HFFc6 (cell line): ENCODE data around the gene SDCCAG8. TPM values are rescaled to one million over a fixed set of nuclear protein-coding genes. Genes with fewer than 3 reads are reported as not detected.

Source experiments
- DNase-seq: peaks from one replicate; pipeline ENCODE4 v3.0.0-alpha.2; 2018
- H3K27ac Mint-ChIP-seq: 2 replicates; pipeline ENCODE4 v1.8.0; 2020; ENCODE audit warnings: mild to moderate bottlenecking, mixed read lengths
- H3K27me3 Mint-ChIP-seq: 2 replicates; pipeline ENCODE4 v1.8.0; 2021; ENCODE audit warnings: mild to moderate bottlenecking, moderate library complexity, mixed read lengths; ENCODE audit not compliant: insufficient read depth
- H3K36me3 Mint-ChIP-seq: 2 replicates; pipeline ENCODE4 v1.8.0; 2021; ENCODE audit warnings: low read depth, mixed read lengths
- H3K4me1 Mint-ChIP-seq: 2 replicates; pipeline ENCODE4 v1.8.0; 2020; ENCODE audit warnings: low read depth, mixed read lengths
- H3K4me3 Mint-ChIP-seq: 2 replicates; pipeline ENCODE4 v1.8.0; 2020; ENCODE audit warnings: mild to moderate bottlenecking, moderate library complexity, mixed read lengths
- H3K9me3 Mint-ChIP-seq: 2 replicates; pipeline ENCODE4 v1.8.0; 2020; ENCODE audit warnings: mild to moderate bottlenecking, mixed read lengths
- CTCF ChIP-seq: fragments of 200-600 bp; sonication (generic); IDR thresholded peaks from 2 replicates; pipeline ENCODE4 v1.5.0; 2021; ENCODE audit warnings: antibody characterized with exemption, mild to moderate bottlenecking
- total RNA-seq, 6 experiments: library from RNA; stranded (reverse); fragmentation: NEBNext Ultra II Directional; extraction: Animal tissue kit (Norgen Biotek cat#: 25700); gene quantifications; 2 replicates in 1 of 6; 3 replicates in 5 of 6; pipeline ENCODE4 v1.2.3, GENCODE V29; 2021

SDCCAG8 gene
- total RNA-seq, 6 experiments from 2014 or later, result 22.3 to 31.2 (median 26.1) TPM

- Mint-ChIP-seq H3K4me3 (no peak overlapping the region), H3K4me1 (peaks cover 29% of the 10 kb centered on the region), H3K9me3 (no peaks in the 10 kb centered on the region)
Observed at GRCh38 chr1:243477731-243478290, 222.0 kb downstream of the SDCCAG8 start.

DNA sequence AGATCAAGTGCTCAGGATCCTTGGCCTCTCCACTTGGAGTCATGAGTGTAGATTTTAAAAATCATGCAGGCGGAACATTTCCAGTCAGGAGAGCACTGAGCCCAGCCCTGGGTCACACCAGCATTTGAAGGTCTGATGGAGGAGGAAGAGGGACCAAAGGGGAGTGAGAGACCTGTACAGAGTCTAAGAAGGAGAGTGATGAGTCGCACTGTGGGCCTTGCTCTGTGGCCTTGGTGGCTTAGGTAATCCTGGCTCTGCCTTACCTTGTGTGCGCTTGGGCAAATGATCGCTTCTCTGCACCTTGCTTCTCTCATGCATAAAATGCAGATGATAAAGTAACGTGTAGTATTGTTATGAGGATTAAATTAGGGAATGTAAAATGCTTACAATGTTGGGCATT is 225.3 kb downstream of the SDCCAG8 start:
- Mint-ChIP-seq H3K36me3 (no peaks in the 10 kb centered on the region), H3K4me3 (no peak overlapping the region; the same call in 1 of the 2 replicates), H3K27ac (peak overlapping the region; percentile 24; the same call in 1 of the 2 replicates), H3K4me1 (peaks cover 24% of the 10 kb centered on the region), H3K27me3 (peaks cover 3% of the 10 kb centered on the region; the same call in 1 of the 2 replicates), H3K9me3 (no peaks in the 10 kb centered on the region)
- DNase-seq, result no peak
- TF ChIP-seq CTCF, result no peak

More at GRCh38 chr1:243477731-243478290, 222.0 kb downstream of the SDCCAG8 start:
- no peaks in the 10 kb centered on the region for H3K36me3 Mint-ChIP-seq
- peaks cover 2% of the 10 kb centered on the region; the same call in 1 of the 2 replicates for H3K27me3 Mint-ChIP-seq
- DNase-seq, result no peak
- no peak overlapping the region for H3K27ac Mint-ChIP-seq
- no peak for TF ChIP-seq CTCF

DNA sequence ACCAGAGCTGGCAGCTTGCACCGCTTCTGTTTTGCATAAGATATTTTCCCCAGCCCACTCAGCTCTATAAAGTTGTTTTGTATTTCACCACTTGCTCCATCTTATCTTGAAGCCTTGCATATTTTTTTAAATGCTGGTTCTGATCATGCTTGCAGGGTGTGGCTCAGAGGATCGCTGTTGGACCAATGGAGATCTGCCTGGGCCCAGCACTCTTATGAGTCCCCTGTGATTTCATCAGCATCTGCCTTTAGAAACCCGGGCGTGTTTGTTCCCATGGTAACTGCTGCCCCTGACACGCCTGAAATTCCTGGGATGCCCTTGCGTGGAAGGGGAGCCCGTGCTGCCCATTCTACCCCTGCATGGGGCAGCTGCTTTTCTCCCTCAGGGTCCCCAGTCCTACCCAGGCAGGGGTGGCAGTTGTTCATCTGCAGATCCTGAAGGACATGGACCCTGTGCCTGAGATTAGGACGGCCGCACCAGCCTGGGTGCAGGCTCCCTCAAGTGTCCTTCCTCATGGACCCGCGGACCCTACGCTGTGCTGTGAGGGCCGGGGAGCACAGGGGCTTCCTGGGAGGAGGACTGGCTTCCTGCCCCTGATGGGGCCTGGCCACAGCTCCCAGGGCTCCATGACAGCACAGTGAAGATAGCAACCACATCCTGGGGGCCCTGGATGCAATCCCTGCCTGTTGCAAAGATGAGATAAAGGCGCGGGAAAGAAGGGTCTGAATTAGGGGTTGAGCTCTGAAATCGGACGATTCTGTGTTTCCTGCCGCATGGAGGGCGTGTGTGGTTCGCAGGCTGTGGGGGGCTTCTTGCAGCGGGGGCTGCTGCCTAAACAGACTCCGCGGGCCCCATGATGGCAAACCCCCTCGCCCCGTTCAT is 226.5 kb downstream of the SDCCAG8 start:
- peaks cover 3% of the 10 kb centered on the region; the same call in 1 of the 2 replicates for H3K27me3 Mint-ChIP-seq
- no peaks in the 10 kb centered on the region for H3K9me3 Mint-ChIP-seq
- peak overlapping the region; percentile 54; the same call in 1 of the 2 replicates for H3K4me3 Mint-ChIP-seq
- H3K27ac Mint-ChIP-seq, result peak overlapping the region; percentile 72
- TF ChIP-seq CTCF, result no peak
- DNase-seq, result peak; percentile 75
- H3K4me1 Mint-ChIP-seq, result peaks cover 24% of the 10 kb centered on the region
- H3K36me3 Mint-ChIP-seq, result no peaks in the 10 kb centered on the region; the same call in 1 of the 2 replicates

GRCh38 chr1:243483071-243483771 is 227.4 kb downstream of the SDCCAG8 start:
- Mint-ChIP-seq H3K27ac (peak overlapping the region; percentile 72; the same call in 1 of the 2 replicates), H3K4me1 (peaks cover 24% of the 10 kb centered on the region), H3K36me3 (no peaks in the 10 kb centered on the region; the same call in 1 of the 2 replicates), H3K9me3 (no peaks in the 10 kb centered on the region), H3K4me3 (peak overlapping the region; percentile 54; the same call in 1 of the 2 replicates), H3K27me3 (peaks cover 3% of the 10 kb centered on the region; the same call in 1 of the 2 replicates)
- TF ChIP-seq CTCF, result peak; percentile 19; the same call in 1 of the 2 replicates
- no peak for DNase-seq

DNA sequence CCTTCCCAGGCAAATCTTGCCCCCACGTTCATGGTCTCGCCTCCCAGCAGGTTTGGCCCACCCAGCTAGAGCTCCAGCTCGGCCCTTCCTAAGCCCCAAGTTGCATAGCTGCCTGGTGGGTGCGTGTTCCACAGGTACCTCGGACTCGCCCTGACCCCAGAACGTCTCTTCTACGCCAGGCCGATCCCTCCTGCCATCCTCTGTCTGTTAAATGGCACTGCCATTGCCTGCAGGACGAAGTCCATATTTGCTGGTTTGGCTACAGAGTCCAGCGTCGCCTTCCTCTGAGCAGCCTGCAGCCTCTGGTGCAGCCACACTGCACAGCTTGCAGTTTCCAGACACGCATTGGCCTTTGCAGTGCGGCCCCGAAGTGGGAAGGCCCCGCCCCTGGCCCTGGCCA is 228.1 kb downstream of the SDCCAG8 start:
- Mint-ChIP-seq H3K4me3 (no peak overlapping the region), H3K27me3 (peaks cover 2% of the 10 kb centered on the region; the same call in 1 of the 2 replicates), H3K4me1 (peaks cover 24% of the 10 kb centered on the region), H3K9me3 (no peaks in the 10 kb centered on the region), H3K27ac (no peak overlapping the region), H3K36me3 (no peaks in the 10 kb centered on the region; the same call in 1 of the 2 replicates)
- TF ChIP-seq CTCF, result no peak
- no peak for DNase-seq
